ENCODE data around the gene TMX1. TPM values are rescaled to one million over a fixed set of nuclear protein-coding genes. Genes with fewer than 3 reads are reported as not detected.

TMX1 gene
- total and polyA plus RNA-seq, 4 donors, result 11.6 to 22.8 (median 19.4) TPM

GRCh38 chr14:51209457-51209856 is 30.6 kb upstream of the TMX1 start:
- Histone ChIP-seq H3K27ac (ENCODE audit: low read depth in 1 of 2, low read length in 2 of 2) (no peak overlapping the region), H3K4me1 (ENCODE audit: control insufficient read depth in 4 of 4, insufficient read depth in 4 of 4, low read length in 3 of 4) (no peaks in the 10 kb centered on the region), H3K36me3 (ENCODE audit: control insufficient read depth in 4 of 4, insufficient read depth in 3 of 4, low read depth in 1 of 4, low read length in 3 of 4) (no peaks in the 10 kb centered on the region), H3K4me3 (ENCODE audit: low read depth in 1 of 3, low read length in 3 of 3) (no peak overlapping the region), H3K9me3 (ENCODE audit: control insufficient read depth in 4 of 4, low read length in 3 of 4) (no peaks in the 10 kb centered on the region), H3K9ac (ENCODE audit: low read depth in 1 of 2, low read length in 2 of 2) (no peak overlapping the region), H3K27me3 (ENCODE audit: control insufficient read depth in 4 of 4, insufficient read depth in 4 of 4, low read length in 3 of 4) (peaks cover 0 to 3% (median 0%) of the 10 kb centered on the region in 4 donors)
- 67% methylated on average over 1 of the region's 1 CpG for WGBS
- no peak for TF ChIP-seq JUND (IDR thresholded peaks at IDR 0.05)
- TF ChIP-seq ZBTB33 (IDR thresholded peaks at IDR 0.05), result no peak
- TF ChIP-seq YY1 (IDR thresholded peaks at IDR 0.05), result no peak
- TF ChIP-seq TAF1 (conservative IDR thresholded peaks at IDR 0.05), result no peak
- TF ChIP-seq HNF4A (conservative IDR thresholded peaks at IDR 0.05), result no peak
- TF ChIP-seq REST (IDR thresholded peaks at IDR 0.05), result no peak
- TF ChIP-seq ATF3 (IDR thresholded peaks at IDR 0.05), result no peak
- TF ChIP-seq FOXA1 (IDR thresholded peaks at IDR 0.05), result no peak
- no peak for TF ChIP-seq SP1 (IDR thresholded peaks at IDR 0.05)
- DNase-seq (ENCODE audit: low spot score), result no peak

GRCh38 chr14:51210594-51210993 is 29.5 kb upstream of the TMX1 start:
- no peak overlapping the region for H3K27ac ChIP-seq (ENCODE audit: low read depth in 1 of 2, low read length in 2 of 2)
- no peak for TF ChIP-seq ZBTB33 (IDR thresholded peaks at IDR 0.05)
- no peak for TF ChIP-seq RXRA (IDR thresholded peaks at IDR 0.05)
- no peak for TF ChIP-seq ATF3 (IDR thresholded peaks at IDR 0.05)
- no peak for TF ChIP-seq HNF4A (conservative IDR thresholded peaks at IDR 0.05)
- TF ChIP-seq SP1 (IDR thresholded peaks at IDR 0.05), result no peak
- TF ChIP-seq CTCF (IDR thresholded peaks at IDR 0.05; ENCODE audit: low read depth, low read length, missing input control), result no peak
- TF ChIP-seq NR2F2 (IDR thresholded peaks at IDR 0.05), result no peak
- no peak for TF ChIP-seq YY1 (IDR thresholded peaks at IDR 0.05)
- no peak overlapping the region for H3K4me3 ChIP-seq (ENCODE audit: low read depth in 1 of 3, low read length in 3 of 3)
- no peaks in the 10 kb centered on the region for H3K9me3 ChIP-seq (ENCODE audit: control insufficient read depth in 4 of 4, low read length in 3 of 4)
- H3K4me1 ChIP-seq (ENCODE audit: control insufficient read depth in 4 of 4, insufficient read depth in 4 of 4, low read length in 3 of 4), result no peaks in the 10 kb centered on the region
- no peak for DNase-seq (ENCODE audit: low spot score)
- no peak overlapping the region for H3K9ac ChIP-seq (ENCODE audit: low read depth in 1 of 2, low read length in 2 of 2)
- H3K27me3 ChIP-seq (ENCODE audit: control insufficient read depth in 4 of 4, insufficient read depth in 4 of 4, low read length in 3 of 4), result peaks cover 0 to 3% (median 0%) of the 10 kb centered on the region in 4 donors
- 53% methylated on average over 1 of the region's 1 CpG for WGBS
- H3K36me3 ChIP-seq (ENCODE audit: control insufficient read depth in 4 of 4, insufficient read depth in 3 of 4, low read depth in 1 of 4, low read length in 3 of 4), result no peaks in the 10 kb centered on the region

All from liver (tissue), 9 donors.